SJSA1 (cell line): ENCODE data around the gene OR2A25. TPM values are rescaled to one million over a fixed set of nuclear protein-coding genes. Genes with fewer than 3 reads are reported as not detected.
A peak's percentile ranks its signal among the peaks of the same experiment; 100 is the strongest.

Source experiments
- DNase-seq, 2 experiments: peaks; one replicate each; pipeline ENCODE4 v3.0.0-alpha.2; 2015 to 2020; ENCODE audit warnings: low spot score in 2 of 2, low read depth in 1 of 2
- H3K27ac ChIP-seq: fragments of 250-450 bp; sonication (Bioruptor Pico); 2 replicates; pipeline ENCODE4 v1.5.1; 2020; ENCODE audit warnings: mild to moderate bottlenecking, moderate library complexity
- H3K27me3 ChIP-seq: fragments of 250-450 bp; sonication (Bioruptor Pico); replicated peaks from 2 replicates; pipeline ENCODE4 v1.5.1; 2020; ENCODE audit warnings: mild to moderate bottlenecking, moderate library complexity
- H3K36me3 ChIP-seq: fragments of 250-450 bp; sonication (Bioruptor Pico); 2 replicates; pipeline ENCODE4 v1.5.1; 2020; ENCODE audit warnings: mild to moderate bottlenecking
- H3K4me1 ChIP-seq: fragments of 250-450 bp; sonication (Bioruptor Pico); replicated peaks from 2 replicates; pipeline ENCODE4 v1.6.1; 2021; ENCODE audit warnings: mild to moderate bottlenecking
- H3K4me3 ChIP-seq: fragments of 250-450 bp; sonication (Bioruptor Pico); 2 replicates; pipeline ENCODE4 v1.5.1; 2020; ENCODE audit warnings: mild to moderate bottlenecking
- H3K9me3 ChIP-seq: fragments of 250-450 bp; sonication (Bioruptor Pico); replicated peaks from 2 replicates; pipeline ENCODE4 v1.5.1; 2020; ENCODE audit warnings: mild to moderate bottlenecking
- total RNA-seq: library from RNA; depleted of rRNA; stranded (reverse); fragments of >200 nt; shearing (Covaris generic); gene quantifications from 2 replicates; pipeline ENCODE4 v1.2.3, GENCODE V29; 2014; rRNA removed

OR2A25 gene
- not detected in 2 replicates for total RNA-seq

- DNase-seq, result no peak
- no peak within 1 kb of the TSS for H3K4me3 ChIP-seq
Measured at GRCh38 chr7:144069511-144069910, at the start of gene OR2A25. Gene OR2A25 (plus strand): TSS chr7:144069811. CDS start chr7:144074220, 4,409 bp downstream.

GRCh38 chr7:144020340-144020739, 49.3 kb upstream of the OR2A25 start:
- Histone ChIP-seq H3K9me3 (no peaks in the 10 kb centered on the region), H3K4me1 (peaks cover 18% of the 10 kb centered on the region), H3K27me3 (no peaks in the 10 kb centered on the region), H3K4me3 (no peak overlapping the region), H3K36me3 (no peaks in the 10 kb centered on the region), H3K27ac (no peak overlapping the region)
- DNase-seq, result no peak

More at GRCh38 chr7:144069511-144069910, at the start of gene OR2A25:
- Histone ChIP-seq H3K27ac (no peak within 1 kb of the TSS), H3K27me3 (no peaks in the 10 kb centered on the region), H3K4me1 (no peaks in the 10 kb centered on the region), H3K9me3 (no peaks in the 10 kb centered on the region), H3K36me3 (no peaks in the 10 kb centered on the region)

- Histone ChIP-seq H3K4me3 (no peak overlapping the region), H3K27me3 (no peaks in the 10 kb centered on the region), H3K4me1 (peaks cover 18% of the 10 kb centered on the region), H3K9me3 (no peaks in the 10 kb centered on the region), H3K36me3 (no peaks in the 10 kb centered on the region), H3K27ac (no peak overlapping the region)
- no peak for DNase-seq
Measured at GRCh38 chr7:144022169-144022568, 47.4 kb upstream of the OR2A25 start.

GRCh38 chr7:144023171-144023827, 46.3 kb upstream of the OR2A25 start:
- H3K4me1 ChIP-seq, result peaks cover 18% of the 10 kb centered on the region

GRCh38 chr7:144024213-144024612, 45.4 kb upstream of the OR2A25 start:
- H3K27ac ChIP-seq, result no peak overlapping the region
- H3K36me3 ChIP-seq, result no peaks in the 10 kb centered on the region
- H3K9me3 ChIP-seq, result no peaks in the 10 kb centered on the region
- peaks cover 10% of the 10 kb centered on the region for H3K4me1 ChIP-seq
- H3K4me3 ChIP-seq, result no peak overlapping the region
- H3K27me3 ChIP-seq, result no peaks in the 10 kb centered on the region
- DNase-seq, result no peak

More at GRCh38 chr7:144023171-144023827, 46.3 kb upstream of the OR2A25 start:
- H3K4me3 ChIP-seq, result no peak overlapping the region
- no peak for DNase-seq
- H3K27ac ChIP-seq, result no peak overlapping the region
- H3K27me3 ChIP-seq, result no peaks in the 10 kb centered on the region
- H3K9me3 ChIP-seq, result no peaks in the 10 kb centered on the region
- H3K36me3 ChIP-seq, result no peaks in the 10 kb centered on the region

- no peak overlapping the region for H3K27ac ChIP-seq
- no peak for DNase-seq
- H3K9me3 ChIP-seq, result no peaks in the 10 kb centered on the region
- H3K4me1 ChIP-seq, result no peaks in the 10 kb centered on the region
- H3K36me3 ChIP-seq, result no peaks in the 10 kb centered on the region
- H3K27me3 ChIP-seq, result no peaks in the 10 kb centered on the region
- H3K4me3 ChIP-seq, result no peak overlapping the region
Measured at GRCh38 chr7:144026203-144026883, 43.3 kb upstream of the OR2A25 start.

GRCh38 chr7:144027070-144027469, 42.5 kb upstream of the OR2A25 start:
- Histone ChIP-seq H3K9me3 (no peaks in the 10 kb centered on the region), H3K27ac (no peak overlapping the region), H3K4me3 (no peak overlapping the region), H3K36me3 (no peaks in the 10 kb centered on the region), H3K4me1 (no peaks in the 10 kb centered on the region), H3K27me3 (no peaks in the 10 kb centered on the region)
- peak in 1 of 2 experiments; percentile 10 for DNase-seq

GRCh38 chr7:144027974-144028373, 41.6 kb upstream of the OR2A25 start:
- Histone ChIP-seq H3K4me1 (no peaks in the 10 kb centered on the region), H3K27ac (no peak overlapping the region), H3K9me3 (no peaks in the 10 kb centered on the region), H3K4me3 (no peak overlapping the region), H3K36me3 (no peaks in the 10 kb centered on the region), H3K27me3 (no peaks in the 10 kb centered on the region)
- DNase-seq, result no peak

- no peak for DNase-seq
- no peaks in the 10 kb centered on the region for H3K4me1 ChIP-seq
- no peak overlapping the region for H3K4me3 ChIP-seq
- H3K36me3 ChIP-seq, result no peaks in the 10 kb centered on the region
- no peaks in the 10 kb centered on the region for H3K27me3 ChIP-seq
- H3K27ac ChIP-seq, result no peak overlapping the region
- no peaks in the 10 kb centered on the region for H3K9me3 ChIP-seq
Measured at GRCh38 chr7:144028547-144028946, 41.1 kb upstream of the OR2A25 start.

- Histone ChIP-seq H3K4me3 (no peak overlapping the region), H3K27me3 (no peaks in the 10 kb centered on the region), H3K27ac (no peak overlapping the region), H3K36me3 (no peaks in the 10 kb centered on the region), H3K9me3 (no peaks in the 10 kb centered on the region), H3K4me1 (no peaks in the 10 kb centered on the region)
- no peak for DNase-seq
Measured at GRCh38 chr7:144032516-144032915, 37.1 kb upstream of the OR2A25 start.

GRCh38 chr7:144032985-144033709, 36.5 kb upstream of the OR2A25 start:
- DNase-seq, result no peak
- no peaks in the 10 kb centered on the region for H3K27me3 ChIP-seq
- H3K9me3 ChIP-seq, result no peaks in the 10 kb centered on the region
- H3K4me3 ChIP-seq, result no peak overlapping the region
- H3K4me1 ChIP-seq, result no peaks in the 10 kb centered on the region
- no peaks in the 10 kb centered on the region for H3K36me3 ChIP-seq
- H3K27ac ChIP-seq, result no peak overlapping the region

GRCh38 chr7:144035385-144035784, 34.2 kb upstream of the OR2A25 start:
- no peaks in the 10 kb centered on the region for H3K9me3 ChIP-seq
- H3K4me3 ChIP-seq, result no peak overlapping the region
- no peaks in the 10 kb centered on the region for H3K36me3 ChIP-seq
- no peak for DNase-seq
- H3K4me1 ChIP-seq, result no peaks in the 10 kb centered on the region
- no peaks in the 10 kb centered on the region for H3K27me3 ChIP-seq
- H3K27ac ChIP-seq, result no peak overlapping the region

GRCh38 chr7:144036302-144036885, 33.2 kb upstream of the OR2A25 start:
- Histone ChIP-seq H3K4me1 (no peaks in the 10 kb centered on the region), H3K27me3 (no peaks in the 10 kb centered on the region), H3K4me3 (no peak overlapping the region), H3K27ac (no peak overlapping the region), H3K36me3 (no peaks in the 10 kb centered on the region), H3K9me3 (no peaks in the 10 kb centered on the region)
- DNase-seq, result no peak
